WTC11 (cell line): ENCODE data around the gene TRA2A. TPM values are rescaled to one million over a fixed set of nuclear protein-coding genes. Genes with fewer than 3 reads are reported as not detected.

Source experiments
- ATAC-seq: fragments of 200-7000 bp; cut with Tn5 transposase; 2 replicates; pipeline ENCODE4 v1.10.0; 2021; ENCODE audit warnings: mild to moderate bottlenecking, moderate library complexity
- CTCF ChIA-PET: fragments of 300-600 bp; sonication (Branson Sonifier 250); formaldehyde crosslinking; loops from one replicate; lab custom pipeline; 2021; ENCODE audit warnings: antibody characterized with exemption; lab: Charles Lee
- POLR2A ChIA-PET: fragments of 350-600 bp; sonication (Branson Sonifier 250); formaldehyde crosslinking; loops from one replicate; lab custom pipeline; 2021; ENCODE audit warnings: antibody characterized with exemption; lab: Charles Lee
- DNase-seq: peaks from one replicate; pipeline ENCODE4 v3.0.0; 2021; ENCODE audit warnings: low spot score
- H3K27ac Mint-ChIP-seq: 2 replicates; pipeline ENCODE4 v1.8.0; 2021; ENCODE audit warnings: mixed read lengths
- H3K27me3 Mint-ChIP-seq: 2 replicates; pipeline ENCODE4 v1.8.0; 2021; ENCODE audit warnings: low read depth, mild to moderate bottlenecking, moderate library complexity, mixed read lengths
- H3K36me3 Mint-ChIP-seq: 2 replicates; pipeline ENCODE4 v1.8.0; 2021; ENCODE audit warnings: mixed read lengths
- H3K4me1 Mint-ChIP-seq: 2 replicates; pipeline ENCODE4 v1.8.0; 2022; ENCODE audit warnings: mixed read lengths
- H3K4me3 Mint-ChIP-seq: 2 replicates; pipeline ENCODE4 v1.8.0; 2021; ENCODE audit warnings: mild to moderate bottlenecking, moderate library complexity, mixed read lengths
- H3K9me3 Mint-ChIP-seq: 2 replicates; pipeline ENCODE4 v1.8.0; 2021; ENCODE audit warnings: mixed read lengths
- CREM ChIP-seq: sonication (generic); formaldehyde crosslinking; IDR thresholded peaks from 2 replicates; pipeline ENCODE4 v1.8.1; 2022; ENCODE audit warnings: mild to moderate bottlenecking, missing genetic modification reagents, moderate library complexity
- ETV6 ChIP-seq: sonication (generic); formaldehyde crosslinking; IDR thresholded peaks from 2 replicates; pipeline ENCODE4 v1.8.1; 2022; ENCODE audit warnings: mild to moderate bottlenecking, missing genetic modification reagents
- GABPB1 ChIP-seq: sonication (generic); formaldehyde crosslinking; IDR thresholded peaks from 2 replicates; pipeline ENCODE4 v1.8.1; 2023; ENCODE audit warnings: mild to moderate bottlenecking, missing genetic modification reagents
- NR1H2 ChIP-seq: sonication (generic); formaldehyde crosslinking; IDR thresholded peaks from 2 replicates; pipeline ENCODE4 v1.9.0; 2021; ENCODE audit warnings: mild to moderate bottlenecking, moderate library complexity, missing genetic modification reagents
- SMAD3 ChIP-seq: sonication (generic); formaldehyde crosslinking; IDR thresholded peaks from 2 replicates; pipeline ENCODE4 v1.8.0; 2022; ENCODE audit warnings: missing genetic modification reagents, mild to moderate bottlenecking, borderline replicate concordance
- SP1 ChIP-seq: sonication (generic); formaldehyde crosslinking; conservative IDR thresholded peaks from 2 replicates; pipeline ENCODE4 v1.8.1; 2022; ENCODE audit warnings: missing genetic modification reagents
- ZNF263 ChIP-seq: sonication (generic); formaldehyde crosslinking; IDR thresholded peaks from 2 replicates; pipeline ENCODE4 v1.8.1; 2022; ENCODE audit warnings: low read depth, mild to moderate bottlenecking, moderate library complexity, missing genetic modification reagents
- ZNF423 ChIP-seq: fragments of 250-450 bp; sonication (Bioruptor Pico); IDR thresholded peaks from 2 replicates; pipeline ENCODE4 v2.1.2; 2022; ENCODE audit warnings: mild to moderate bottlenecking, moderate library complexity
- total RNA-seq: library from RNA; stranded (reverse); gene quantifications from 3 replicates; pipeline ENCODE4 v1.2.3, GENCODE V29; 2021
- TF ChIP-seq, protein P1 (sequence below): sonication (generic); formaldehyde crosslinking; IDR thresholded peaks from 2 replicates; pipeline ENCODE4 v1.8.0; 2023; ENCODE audit warnings: missing genetic modification reagents, mild to moderate bottlenecking, borderline replicate concordance
- TF ChIP-seq, protein P2 (sequence below): sonication (generic); formaldehyde crosslinking; IDR thresholded peaks from 2 replicates; pipeline ENCODE4 v1.8.0; 2022; ENCODE audit warnings: missing genetic modification reagents
- TF ChIP-seq, protein P3 (sequence below): sonication (generic); formaldehyde crosslinking; IDR thresholded peaks from 2 replicates; pipeline ENCODE4 v1.8.1; 2022; ENCODE audit warnings: low read depth, mild to moderate bottlenecking, moderate library complexity, missing genetic modification reagents, borderline replicate concordance
- TF ChIP-seq, protein P4 (sequence below): sonication (generic); formaldehyde crosslinking; IDR thresholded peaks from 2 replicates; pipeline ENCODE4 v1.8.0; 2023; ENCODE audit warnings: mild to moderate bottlenecking, missing genetic modification reagents
- TF ChIP-seq, protein P5 (sequence below): sonication (generic); formaldehyde crosslinking; IDR thresholded peaks from 2 replicates; pipeline ENCODE4 v1.8.0; 2022; ENCODE audit warnings: mild to moderate bottlenecking, missing genetic modification reagents
- TF ChIP-seq, protein P6 (sequence below): sonication (generic); formaldehyde crosslinking; IDR thresholded peaks from 2 replicates; pipeline ENCODE4 v1.8.0; 2022; ENCODE audit warnings: mild to moderate bottlenecking, missing genetic modification reagents
- TF ChIP-seq, protein P7 (sequence below): fragments of 250-450 bp; sonication (Bioruptor Pico); IDR thresholded peaks from 2 replicates; pipeline ENCODE4 v1.9.0; 2021; ENCODE audit warnings: mild to moderate bottlenecking

Gene TRA2A
- total RNA-seq, 1 experiment from 2014 or later: 110 TPM

DNA sequence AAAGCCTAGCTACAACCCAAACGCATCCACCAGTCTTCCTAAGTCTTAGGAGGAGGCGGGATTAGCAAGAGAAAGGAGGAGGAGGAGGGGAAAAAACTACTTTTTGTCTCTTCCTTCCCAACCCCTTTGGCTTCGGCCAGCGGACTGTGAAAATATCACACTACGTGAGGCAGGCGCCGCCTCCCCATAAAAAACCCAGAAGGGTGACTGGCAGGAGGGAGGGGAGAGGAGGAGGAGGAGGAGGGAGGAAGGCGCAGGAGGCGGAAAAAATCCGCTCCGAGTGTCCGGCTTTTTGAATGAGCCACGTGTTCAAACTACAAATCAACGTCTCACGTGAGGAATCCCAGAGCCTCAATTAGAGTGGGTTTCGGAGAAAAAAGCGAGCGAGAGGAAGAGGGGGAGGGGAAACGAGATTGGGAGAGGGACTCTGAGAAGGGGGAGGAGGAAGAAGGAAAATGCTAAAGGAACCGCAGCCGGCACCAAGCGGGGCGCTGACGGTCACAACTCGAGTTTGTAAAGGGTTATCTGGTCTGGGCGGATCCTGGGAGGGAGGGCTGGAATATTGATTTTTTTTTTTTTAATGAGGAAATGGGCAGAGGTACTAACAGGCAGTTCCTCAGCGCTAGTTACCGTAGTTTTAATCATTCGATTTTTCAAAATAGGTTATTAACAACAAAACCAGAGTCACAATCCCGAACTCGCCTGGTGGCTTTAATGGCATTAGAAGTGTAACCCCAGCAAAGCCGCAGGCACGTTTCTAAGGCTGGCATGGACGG, 61.3 kb downstream of the TRA2A start, which contains the start of gene IGF2BP3:
TSS of gene IGF2BP3 (minus strand) at position 162 of the 776 bp plus-strand sequence. CDS start 381 bp downstream, outside the sequence.
- POLR2A ChIA-PET: interaction anchor here (0.9 to 1.3 kb wide), 6 partner anchors 14 to 112 kb away, joined by 3 to 4 read pairs (median 3); no protein-coding TSS in a partner anchor
- CTCF ChIA-PET: no interaction called here
- H3K27ac Mint-ChIP-seq: peak within 1 kb of the TSS; percentile 100
- ATAC-seq (peak; percentile 12), DNase-seq (peak; percentile 86)
- H3K27me3 Mint-ChIP-seq: no peaks in the 10 kb centered on the region
- H3K9me3 Mint-ChIP-seq: no peaks in the 10 kb centered on the region
- H3K36me3 Mint-ChIP-seq: peaks cover 11% of the 10 kb centered on the region
- peaks cover 23% of the 10 kb centered on the region for H3K4me1 Mint-ChIP-seq
- H3K4me3 Mint-ChIP-seq: peak within 1 kb of the TSS; percentile 98
- peak; percentile 82 for TF ChIP-seq ZNF263 (CRISPR knock-in tag)
- peak; percentile 55; the same call in 1 of the 2 replicates for TF ChIP-seq ETV6 (CRISPR knock-in tag)
- TF ChIP-seq NR1H2 (CRISPR knock-in tag): no peak
- TF ChIP-seq, protein P1, sequence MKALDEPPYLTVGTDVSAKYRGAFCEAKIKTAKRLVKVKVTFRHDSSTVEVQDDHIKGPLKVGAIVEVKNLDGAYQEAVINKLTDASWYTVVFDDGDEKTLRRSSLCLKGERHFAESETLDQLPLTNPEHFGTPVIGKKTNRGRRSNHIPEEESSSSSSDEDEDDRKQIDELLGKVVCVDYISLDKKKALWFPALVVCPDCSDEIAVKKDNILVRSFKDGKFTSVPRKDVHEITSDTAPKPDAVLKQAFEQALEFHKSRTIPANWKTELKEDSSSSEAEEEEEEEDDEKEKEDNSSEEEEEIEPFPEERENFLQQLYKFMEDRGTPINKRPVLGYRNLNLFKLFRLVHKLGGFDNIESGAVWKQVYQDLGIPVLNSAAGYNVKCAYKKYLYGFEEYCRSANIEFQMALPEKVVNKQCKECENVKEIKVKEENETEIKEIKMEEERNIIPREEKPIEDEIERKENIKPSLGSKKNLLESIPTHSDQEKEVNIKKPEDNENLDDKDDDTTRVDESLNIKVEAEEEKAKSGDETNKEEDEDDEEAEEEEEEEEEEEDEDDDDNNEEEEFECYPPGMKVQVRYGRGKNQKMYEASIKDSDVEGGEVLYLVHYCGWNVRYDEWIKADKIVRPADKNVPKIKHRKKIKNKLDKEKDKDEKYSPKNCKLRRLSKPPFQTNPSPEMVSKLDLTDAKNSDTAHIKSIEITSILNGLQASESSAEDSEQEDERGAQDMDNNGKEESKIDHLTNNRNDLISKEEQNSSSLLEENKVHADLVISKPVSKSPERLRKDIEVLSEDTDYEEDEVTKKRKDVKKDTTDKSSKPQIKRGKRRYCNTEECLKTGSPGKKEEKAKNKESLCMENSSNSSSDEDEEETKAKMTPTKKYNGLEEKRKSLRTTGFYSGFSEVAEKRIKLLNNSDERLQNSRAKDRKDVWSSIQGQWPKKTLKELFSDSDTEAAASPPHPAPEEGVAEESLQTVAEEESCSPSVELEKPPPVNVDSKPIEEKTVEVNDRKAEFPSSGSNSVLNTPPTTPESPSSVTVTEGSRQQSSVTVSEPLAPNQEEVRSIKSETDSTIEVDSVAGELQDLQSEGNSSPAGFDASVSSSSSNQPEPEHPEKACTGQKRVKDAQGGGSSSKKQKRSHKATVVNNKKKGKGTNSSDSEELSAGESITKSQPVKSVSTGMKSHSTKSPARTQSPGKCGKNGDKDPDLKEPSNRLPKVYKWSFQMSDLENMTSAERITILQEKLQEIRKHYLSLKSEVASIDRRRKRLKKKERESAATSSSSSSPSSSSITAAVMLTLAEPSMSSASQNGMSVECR (CRISPR knock-in tag): peak; percentile 25; the same call in 1 of the 2 replicates
- TF ChIP-seq, protein P2, sequence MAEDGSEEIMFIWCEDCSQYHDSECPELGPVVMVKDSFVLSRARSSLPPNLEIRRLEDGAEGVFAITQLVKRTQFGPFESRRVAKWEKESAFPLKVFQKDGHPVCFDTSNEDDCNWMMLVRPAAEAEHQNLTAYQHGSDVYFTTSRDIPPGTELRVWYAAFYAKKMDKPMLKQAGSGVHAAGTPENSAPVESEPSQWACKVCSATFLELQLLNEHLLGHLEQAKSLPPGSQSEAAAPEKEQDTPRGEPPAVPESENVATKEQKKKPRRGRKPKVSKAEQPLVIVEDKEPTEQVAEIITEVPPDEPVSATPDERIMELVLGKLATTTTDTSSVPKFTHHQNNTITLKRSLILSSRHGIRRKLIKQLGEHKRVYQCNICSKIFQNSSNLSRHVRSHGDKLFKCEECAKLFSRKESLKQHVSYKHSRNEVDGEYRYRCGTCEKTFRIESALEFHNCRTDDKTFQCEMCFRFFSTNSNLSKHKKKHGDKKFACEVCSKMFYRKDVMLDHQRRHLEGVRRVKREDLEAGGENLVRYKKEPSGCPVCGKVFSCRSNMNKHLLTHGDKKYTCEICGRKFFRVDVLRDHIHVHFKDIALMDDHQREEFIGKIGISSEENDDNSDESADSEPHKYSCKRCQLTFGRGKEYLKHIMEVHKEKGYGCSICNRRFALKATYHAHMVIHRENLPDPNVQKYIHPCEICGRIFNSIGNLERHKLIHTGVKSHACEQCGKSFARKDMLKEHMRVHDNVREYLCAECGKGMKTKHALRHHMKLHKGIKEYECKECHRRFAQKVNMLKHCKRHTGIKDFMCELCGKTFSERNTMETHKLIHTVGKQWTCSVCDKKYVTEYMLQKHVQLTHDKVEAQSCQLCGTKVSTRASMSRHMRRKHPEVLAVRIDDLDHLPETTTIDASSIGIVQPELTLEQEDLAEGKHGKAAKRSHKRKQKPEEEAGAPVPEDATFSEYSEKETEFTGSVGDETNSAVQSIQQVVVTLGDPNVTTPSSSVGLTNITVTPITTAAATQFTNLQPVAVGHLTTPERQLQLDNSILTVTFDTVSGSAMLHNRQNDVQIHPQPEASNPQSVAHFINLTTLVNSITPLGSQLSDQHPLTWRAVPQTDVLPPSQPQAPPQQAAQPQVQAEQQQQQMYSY (CRISPR knock-in tag): peak; percentile 83
- TF ChIP-seq SP1 (CRISPR knock-in tag): peak; percentile 71
- TF ChIP-seq, protein P3, sequence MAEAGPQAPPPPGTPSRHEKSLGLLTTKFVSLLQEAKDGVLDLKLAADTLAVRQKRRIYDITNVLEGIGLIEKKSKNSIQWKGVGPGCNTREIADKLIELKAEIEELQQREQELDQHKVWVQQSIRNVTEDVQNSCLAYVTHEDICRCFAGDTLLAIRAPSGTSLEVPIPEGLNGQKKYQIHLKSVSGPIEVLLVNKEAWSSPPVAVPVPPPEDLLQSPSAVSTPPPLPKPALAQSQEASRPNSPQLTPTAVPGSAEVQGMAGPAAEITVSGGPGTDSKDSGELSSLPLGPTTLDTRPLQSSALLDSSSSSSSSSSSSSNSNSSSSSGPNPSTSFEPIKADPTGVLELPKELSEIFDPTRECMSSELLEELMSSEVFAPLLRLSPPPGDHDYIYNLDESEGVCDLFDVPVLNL: no peak
- TF ChIP-seq, protein P4, sequence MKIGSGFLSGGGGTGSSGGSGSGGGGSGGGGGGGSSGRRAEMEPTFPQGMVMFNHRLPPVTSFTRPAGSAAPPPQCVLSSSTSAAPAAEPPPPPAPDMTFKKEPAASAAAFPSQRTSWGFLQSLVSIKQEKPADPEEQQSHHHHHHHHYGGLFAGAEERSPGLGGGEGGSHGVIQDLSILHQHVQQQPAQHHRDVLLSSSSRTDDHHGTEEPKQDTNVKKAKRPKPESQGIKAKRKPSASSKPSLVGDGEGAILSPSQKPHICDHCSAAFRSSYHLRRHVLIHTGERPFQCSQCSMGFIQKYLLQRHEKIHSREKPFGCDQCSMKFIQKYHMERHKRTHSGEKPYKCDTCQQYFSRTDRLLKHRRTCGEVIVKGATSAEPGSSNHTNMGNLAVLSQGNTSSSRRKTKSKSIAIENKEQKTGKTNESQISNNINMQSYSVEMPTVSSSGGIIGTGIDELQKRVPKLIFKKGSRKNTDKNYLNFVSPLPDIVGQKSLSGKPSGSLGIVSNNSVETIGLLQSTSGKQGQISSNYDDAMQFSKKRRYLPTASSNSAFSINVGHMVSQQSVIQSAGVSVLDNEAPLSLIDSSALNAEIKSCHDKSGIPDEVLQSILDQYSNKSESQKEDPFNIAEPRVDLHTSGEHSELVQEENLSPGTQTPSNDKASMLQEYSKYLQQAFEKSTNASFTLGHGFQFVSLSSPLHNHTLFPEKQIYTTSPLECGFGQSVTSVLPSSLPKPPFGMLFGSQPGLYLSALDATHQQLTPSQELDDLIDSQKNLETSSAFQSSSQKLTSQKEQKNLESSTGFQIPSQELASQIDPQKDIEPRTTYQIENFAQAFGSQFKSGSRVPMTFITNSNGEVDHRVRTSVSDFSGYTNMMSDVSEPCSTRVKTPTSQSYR (CRISPR knock-in tag): peak; percentile 88; the same call in 1 of the 2 replicates
- TF ChIP-seq, protein P5, sequence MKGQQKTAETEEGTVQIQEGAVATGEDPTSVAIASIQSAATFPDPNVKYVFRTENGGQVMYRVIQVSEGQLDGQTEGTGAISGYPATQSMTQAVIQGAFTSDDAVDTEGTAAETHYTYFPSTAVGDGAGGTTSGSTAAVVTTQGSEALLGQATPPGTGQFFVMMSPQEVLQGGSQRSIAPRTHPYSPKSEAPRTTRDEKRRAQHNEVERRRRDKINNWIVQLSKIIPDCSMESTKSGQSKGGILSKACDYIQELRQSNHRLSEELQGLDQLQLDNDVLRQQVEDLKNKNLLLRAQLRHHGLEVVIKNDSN (CRISPR knock-in tag): peak; percentile 88
- TF ChIP-seq, protein P6, sequence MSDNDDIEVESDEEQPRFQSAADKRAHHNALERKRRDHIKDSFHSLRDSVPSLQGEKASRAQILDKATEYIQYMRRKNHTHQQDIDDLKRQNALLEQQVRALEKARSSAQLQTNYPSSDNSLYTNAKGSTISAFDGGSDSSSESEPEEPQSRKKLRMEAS (CRISPR knock-in tag): peak; percentile 56; the same call in 1 of the 2 replicates
- 0 out of 2 replicates have a peak, but pooled peaks have one; percentile 2 for TF ChIP-seq ZNF423 (CRISPR knock-in tag)
- peak; percentile 66; the same call in 1 of the 2 replicates for TF ChIP-seq CREM (CRISPR knock-in tag)
- TF ChIP-seq, protein P7, sequence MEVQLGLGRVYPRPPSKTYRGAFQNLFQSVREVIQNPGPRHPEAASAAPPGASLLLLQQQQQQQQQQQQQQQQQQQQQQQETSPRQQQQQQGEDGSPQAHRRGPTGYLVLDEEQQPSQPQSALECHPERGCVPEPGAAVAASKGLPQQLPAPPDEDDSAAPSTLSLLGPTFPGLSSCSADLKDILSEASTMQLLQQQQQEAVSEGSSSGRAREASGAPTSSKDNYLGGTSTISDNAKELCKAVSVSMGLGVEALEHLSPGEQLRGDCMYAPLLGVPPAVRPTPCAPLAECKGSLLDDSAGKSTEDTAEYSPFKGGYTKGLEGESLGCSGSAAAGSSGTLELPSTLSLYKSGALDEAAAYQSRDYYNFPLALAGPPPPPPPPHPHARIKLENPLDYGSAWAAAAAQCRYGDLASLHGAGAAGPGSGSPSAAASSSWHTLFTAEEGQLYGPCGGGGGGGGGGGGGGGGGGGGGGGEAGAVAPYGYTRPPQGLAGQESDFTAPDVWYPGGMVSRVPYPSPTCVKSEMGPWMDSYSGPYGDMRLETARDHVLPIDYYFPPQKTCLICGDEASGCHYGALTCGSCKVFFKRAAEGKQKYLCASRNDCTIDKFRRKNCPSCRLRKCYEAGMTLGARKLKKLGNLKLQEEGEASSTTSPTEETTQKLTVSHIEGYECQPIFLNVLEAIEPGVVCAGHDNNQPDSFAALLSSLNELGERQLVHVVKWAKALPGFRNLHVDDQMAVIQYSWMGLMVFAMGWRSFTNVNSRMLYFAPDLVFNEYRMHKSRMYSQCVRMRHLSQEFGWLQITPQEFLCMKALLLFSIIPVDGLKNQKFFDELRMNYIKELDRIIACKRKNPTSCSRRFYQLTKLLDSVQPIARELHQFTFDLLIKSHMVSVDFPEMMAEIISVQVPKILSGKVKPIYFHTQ (CRISPR knock-in tag): peak; percentile 18; the same call in 1 of the 2 replicates
- 0 out of 2 replicates have a peak, but pooled peaks have one; percentile 15 for TF ChIP-seq GABPB1
- TF ChIP-seq SMAD3 (CRISPR knock-in tag): 0 out of 2 replicates have a peak, but pooled peaks have one; percentile 67
